Upper lobe of left lung (tissue), 6 donors: ENCODE results near the gene MICU2. TPM values are rescaled to one million over a fixed set of nuclear protein-coding genes. Genes with fewer than 3 reads are reported as not detected.

Experiments
- ATAC-seq, 2 donors: fragments of 200-7000 bp; cut with Tn5 transposase; one replicate each; pipeline ENCODE4 v1.9.1; 2022; ENCODE audit warnings: mild to moderate bottlenecking in 2 of 2, moderate library complexity in 2 of 2; ENCODE audit not compliant: low FRiP score in 2 of 2
- DNase-seq, 2 donors: peaks; one replicate each; pipeline ENCODE4 v3.0.0-alpha.2; 2019 to 2020
- H3K27ac ChIP-seq, 4 donors: fragments of 200-600 bp; sonication (generic); one replicate each; pipeline ENCODE4 v1.5.1; 2016 to 2019
- H3K27me3 ChIP-seq, 4 donors: fragments of 200-600 bp; sonication (generic); one replicate each; pipeline ENCODE4 v1.5.1; 2017 to 2019
- H3K36me3 ChIP-seq, 4 donors: fragments of 200-600 bp; sonication (generic); one replicate each; pipeline ENCODE4 v1.5.1; 2016 to 2019
- H3K4me1 ChIP-seq, 4 donors: fragments of 200-600 bp; sonication (generic); one replicate each; pipeline ENCODE4 v1.5.1; 2018 to 2019
- H3K4me3 ChIP-seq, 4 donors: fragments of 200-600 bp; sonication (generic); one replicate each; pipeline ENCODE4 v1.5.1; 2017 to 2019; ENCODE audit warnings: mild to moderate bottlenecking in 2 of 4, moderate library complexity in 1 of 4
- H3K9me3 ChIP-seq, 4 donors: fragments of 200-600 bp; sonication (generic); one replicate each; pipeline ENCODE4 v1.5.1; 2018 to 2019
- CTCF ChIP-seq, 6 experiments: fragments of 450-650 bp in 4 of 6; fragments of 200-600 bp in 2 of 6; sonication (generic) in 2 of 6; IDR thresholded peaks; one replicate each; pipeline ENCODE4 v1.5.1; 2016 to 2019; ENCODE audit warnings: antibody characterized with exemption in 6 of 6
- EP300 ChIP-seq, 4 donors: sonication (generic); formaldehyde crosslinking; IDR thresholded peaks; one replicate each; pipeline ENCODE4 v1.5.1; 2017; ENCODE audit warnings: antibody characterized with exemption in 4 of 4, control low read depth in 2 of 4
- POLR2A ChIP-seq, 4 donors: fragments of 450-650 bp; IDR thresholded peaks; one replicate each; pipeline ENCODE4 v1.5.1; 2016 to 2017; ENCODE audit warnings: antibody characterized with exemption in 4 of 4, mild to moderate bottlenecking in 2 of 4
- POLR2AphosphoS5 ChIP-seq, 2 donors: sonication (generic); formaldehyde crosslinking; IDR thresholded peaks; one replicate each; pipeline ENCODE4 v1.5.1; 2017; ENCODE audit warnings: antibody characterized with exemption in 2 of 2
- WGBS, 2 donors: methylation state at CpG; one replicate each; pipeline ENCODE4 v1.1.5; 2017 to 2018; 5-methylcytosine and 5-hydroxymethylcytosine counted together
- total RNA-seq, 6 donors: library from RNA; depleted of rRNA in 4 of 6; stranded (reverse); fragments of >200 nt in 4 of 6; gene quantifications; one replicate each; pipeline versions ENCODE4 v1.1.0 to v1.2.1, GENCODE V29; 2016 to 2021
- donor health status: DM: no; HTN: no; CAD: no; lungs with moderate emphysema.
- donor health status: DM: no; HTN: yes; CAD: no; lungs with severe emphysema.

MICU2 gene
- total RNA-seq, 6 donors from 2014 or later = 27.9 to 80.4 (median 46.0) TPM

GRCh38 chr13:21584973-21585592 is 18.9 kb downstream of the MICU2 start:
- peaks cover 0 to 6% (median 3%) of the 10 kb centered on the region in 4 donors for H3K4me1 ChIP-seq
- no peaks in the 10 kb centered on the region for H3K27me3 ChIP-seq
- no peak for DNase-seq
- no peaks in the 10 kb centered on the region for H3K36me3 ChIP-seq
- peaks cover 0 to 12% (median 9%) of the 10 kb centered on the region in 4 donors for H3K9me3 ChIP-seq
- no peak overlapping the region for H3K27ac ChIP-seq
- ATAC-seq = no peak
- TF ChIP-seq POLR2AphosphoS5 (IDR thresholded peaks at IDR 0.05) = no peak
- TF ChIP-seq EP300 (IDR thresholded peaks at IDR 0.05) = no peak
- no peak for TF ChIP-seq CTCF (IDR thresholded peaks at IDR 0.05)
- no peak for TF ChIP-seq POLR2A (IDR thresholded peaks at IDR 0.05)
- H3K4me3 ChIP-seq = no peak overlapping the region
- WGBS, 2 donors = 66 to 79% methylated on average over 1 of the region's 1 CpG

GRCh38 chr13:21583478-21583877 is 20.5 kb downstream of the MICU2 start:
- Histone ChIP-seq H3K27ac (no peak overlapping the region), H3K27me3 (no peaks in the 10 kb centered on the region), H3K4me1 (peaks cover 0 to 6% (median 3%) of the 10 kb centered on the region in 4 donors), H3K4me3 (no peak overlapping the region), H3K9me3 (peaks cover 0 to 12% (median 9%) of the 10 kb centered on the region in 4 donors), H3K36me3 (no peaks in the 10 kb centered on the region)
- 60 to 63% methylated on average over 2 of the region's 2 CpGs for WGBS, 2 donors
- DNase-seq = no peak
- TF ChIP-seq POLR2AphosphoS5 (IDR thresholded peaks at IDR 0.05) (no peak), EP300 (IDR thresholded peaks at IDR 0.05) (no peak), POLR2A (IDR thresholded peaks at IDR 0.05) (no peak), CTCF (IDR thresholded peaks at IDR 0.05) (no peak)
- ATAC-seq = no peak

- Histone ChIP-seq H3K27ac (no peak overlapping the region), H3K36me3 (no peaks in the 10 kb centered on the region), H3K4me3 (no peak overlapping the region), H3K27me3 (no peaks in the 10 kb centered on the region), H3K9me3 (peaks cover 0 to 12% (median 9%) of the 10 kb centered on the region in 4 donors), H3K4me1 (peaks cover 0 to 6% (median 2%) of the 10 kb centered on the region in 4 donors)
- TF ChIP-seq EP300 (IDR thresholded peaks at IDR 0.05) = no peak
- TF ChIP-seq POLR2A (IDR thresholded peaks at IDR 0.05) = no peak
- TF ChIP-seq CTCF (IDR thresholded peaks at IDR 0.05) = no peak
- no peak for TF ChIP-seq POLR2AphosphoS5 (IDR thresholded peaks at IDR 0.05)
- no peak for ATAC-seq
- DNase-seq = no peak
These were observed 23.2 kb downstream of the MICU2 start for GRCh38 chr13:21580736-21581135.

GRCh38 chr13:21579754-21580316 is 24.1 kb downstream of the MICU2 start:
- Histone ChIP-seq H3K4me1 (peaks cover 0 to 6% (median 2%) of the 10 kb centered on the region in 4 donors), H3K9me3 (peaks cover 0 to 12% (median 9%) of the 10 kb centered on the region in 4 donors), H3K27ac (no peak overlapping the region), H3K27me3 (no peaks in the 10 kb centered on the region), H3K4me3 (no peak overlapping the region), H3K36me3 (no peaks in the 10 kb centered on the region)
- no peak for ATAC-seq
- WGBS, 2 donors = 81 to 90% methylated on average over 3 of the region's 3 CpGs
- DNase-seq = no peak
- no peak for TF ChIP-seq EP300 (IDR thresholded peaks at IDR 0.05)

- DNase-seq (no peak), ATAC-seq (no peak)
- Histone ChIP-seq H3K9me3 (peaks cover 0 to 12% (median 9%) of the 10 kb centered on the region in 4 donors), H3K4me3 (no peak overlapping the region), H3K36me3 (no peaks in the 10 kb centered on the region), H3K27ac (no peak overlapping the region), H3K4me1 (peaks cover 0 to 6% (median 2%) of the 10 kb centered on the region in 4 donors), H3K27me3 (no peaks in the 10 kb centered on the region)
- 52 to 100% methylated on average over 1 of the region's 1 CpG for WGBS, 2 donors
- TF ChIP-seq POLR2A (IDR thresholded peaks at IDR 0.05) = no peak
- no peak for TF ChIP-seq EP300 (IDR thresholded peaks at IDR 0.05)
- no peak for TF ChIP-seq CTCF (IDR thresholded peaks at IDR 0.05)
- TF ChIP-seq POLR2AphosphoS5 (IDR thresholded peaks at IDR 0.05) = no peak
These were observed 25.2 kb downstream of the MICU2 start for GRCh38 chr13:21578748-21579147.
